HG03025 (cell line): ENCODE data around the gene CCL24.
"Not testable (repeated sequence)": the region's sequence is repeated elsewhere in the genome, so short reads cannot be mapped to it uniquely, and the experiment has no call there.

Experiments used
- ATAC-seq: cut with Tn5 transposase; IDR thresholded peaks from one replicate; pipeline ENCODE4 v1.9.1; 2021; ENCODE audit warnings: mild to moderate bottlenecking, moderate library complexity; ENCODE audit not compliant: unreplicated experiment, low FRiP score

Gene CCL24

DNA sequence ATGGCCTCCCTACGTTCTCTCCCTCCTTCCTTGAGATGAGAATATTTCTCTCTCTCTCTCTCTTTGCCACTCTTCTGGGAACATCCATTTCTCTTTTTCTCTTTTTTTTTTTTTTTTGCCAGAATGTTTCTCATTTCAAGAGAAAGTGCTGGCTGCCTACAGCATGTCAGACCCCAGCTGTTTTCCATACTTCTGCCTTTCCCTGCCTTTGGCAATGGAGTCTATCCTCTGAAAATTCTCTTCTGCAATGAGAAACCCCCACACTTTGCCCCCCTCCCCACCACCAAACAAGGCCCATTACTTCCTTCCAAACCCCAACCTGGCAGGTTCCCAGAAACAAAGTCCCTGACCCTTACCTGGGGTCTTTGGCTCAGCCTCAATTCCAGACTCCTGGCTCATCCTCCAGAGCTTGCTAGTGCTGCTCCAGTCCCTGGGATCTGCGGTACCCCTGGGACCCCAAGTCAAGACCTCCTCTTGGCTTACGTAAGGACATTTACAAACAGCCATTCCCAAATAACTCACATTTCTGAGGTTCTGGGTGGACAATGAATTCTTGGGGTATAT, 24.2 kb downstream of the CCL24 start:
- ATAC-seq: no peak

DNA sequence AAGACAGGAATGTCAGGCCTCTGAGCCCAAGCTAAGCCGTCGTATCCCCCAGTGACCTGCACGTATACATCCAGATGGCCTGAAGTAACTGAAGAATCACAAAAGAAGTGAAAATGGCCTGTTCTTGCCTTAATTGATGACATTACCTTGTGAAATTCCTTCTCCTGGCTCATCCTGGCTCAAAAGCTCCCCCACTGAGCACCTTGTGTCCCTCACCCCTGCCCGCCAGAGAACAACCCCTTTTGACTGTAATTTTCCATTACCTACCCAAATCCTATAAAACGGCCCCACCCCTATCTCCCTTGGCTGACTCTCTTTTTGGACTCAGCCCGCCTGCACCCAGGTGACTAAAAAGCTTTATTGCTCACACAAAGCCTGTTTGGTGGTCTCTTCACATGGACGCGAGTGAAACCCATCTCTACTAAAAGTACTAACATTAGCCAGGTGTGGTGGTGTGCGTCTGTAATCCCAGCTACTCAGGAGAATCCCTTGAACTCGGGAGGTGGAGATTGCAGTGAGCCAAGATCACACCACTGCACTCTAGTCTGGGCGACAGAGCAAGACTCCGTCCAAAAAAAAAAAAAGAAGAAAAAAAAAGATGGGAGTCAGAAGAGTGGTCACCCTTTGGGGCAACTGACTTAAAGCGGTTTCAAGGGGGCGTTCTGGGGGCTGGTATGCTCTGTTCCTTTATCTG, 25.3 kb downstream of the CCL24 start:
- not testable (repeated sequence) for ATAC-seq

DNA sequence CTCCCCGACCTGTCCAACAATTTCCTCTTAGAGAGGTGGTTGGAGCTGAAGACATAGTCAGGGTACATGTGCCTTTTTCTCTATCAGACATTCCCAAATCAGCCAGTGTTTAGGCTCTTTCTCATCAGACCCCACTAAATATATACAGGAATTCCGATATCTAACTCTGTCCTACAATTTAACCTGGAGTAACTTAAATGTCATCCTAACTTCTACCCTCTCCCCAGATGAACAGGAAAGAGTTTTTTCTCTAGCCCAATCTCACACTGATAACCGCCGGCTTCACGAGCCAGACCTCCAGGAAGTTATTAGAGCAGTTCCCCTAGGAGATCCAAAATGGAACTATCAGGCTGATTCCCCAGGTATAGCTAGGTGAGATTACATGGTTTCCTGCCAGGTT, 30.5 kb downstream of the CCL24 start:
- not testable (repeated sequence) for ATAC-seq

DNA sequence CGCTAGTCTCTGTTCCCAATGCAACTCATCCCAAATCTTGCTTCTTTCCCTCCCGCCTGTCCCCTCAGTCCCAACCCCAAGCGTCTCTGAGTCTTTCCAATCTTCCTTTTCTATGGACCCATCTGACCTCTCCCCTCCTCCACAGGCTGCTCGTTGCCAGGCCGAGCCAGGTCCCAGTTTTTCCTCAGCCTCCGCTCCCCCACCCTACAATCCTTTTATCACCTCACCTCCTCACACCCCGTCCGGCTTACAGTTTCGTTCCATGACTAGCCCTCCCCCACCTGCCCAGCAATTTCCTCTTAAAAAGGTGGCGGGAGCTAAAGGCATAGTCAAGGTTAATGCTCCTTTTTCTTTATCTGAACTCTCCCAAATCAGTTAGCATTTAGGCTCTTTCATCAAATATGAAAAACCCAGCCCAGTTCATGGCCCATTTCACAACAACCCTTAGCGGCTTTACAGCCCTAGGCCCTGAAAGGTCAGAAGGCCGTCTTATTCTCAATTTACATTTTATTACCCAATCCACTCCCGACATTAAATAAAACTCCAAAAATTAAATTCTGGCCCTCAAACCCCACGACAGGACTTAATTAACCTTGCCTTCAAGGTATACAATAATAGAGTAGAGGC, 32.8 kb downstream of the CCL24 start:
- ATAC-seq: not testable (repeated sequence)

DNA sequence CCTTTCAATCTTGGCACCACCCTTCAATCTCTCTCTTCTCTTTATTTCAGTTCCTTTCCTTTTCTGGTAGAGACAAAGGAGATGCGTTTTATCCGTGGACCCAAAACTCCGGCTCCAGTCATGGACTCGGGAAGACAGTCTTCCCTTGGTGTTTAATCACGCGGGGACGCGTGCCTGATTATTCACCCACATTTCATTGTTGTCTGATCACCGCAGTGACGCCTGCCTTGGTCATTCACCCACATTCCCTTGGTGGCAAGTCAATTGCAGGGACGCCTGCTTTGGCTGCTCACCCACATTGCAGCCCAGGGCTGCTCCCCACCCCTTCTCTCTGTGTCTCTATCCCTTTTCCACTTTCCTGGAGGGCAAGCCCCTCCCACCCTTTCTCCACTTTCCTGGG, 34.1 kb downstream of the CCL24 start:
- ATAC-seq: not testable (repeated sequence)

DNA sequence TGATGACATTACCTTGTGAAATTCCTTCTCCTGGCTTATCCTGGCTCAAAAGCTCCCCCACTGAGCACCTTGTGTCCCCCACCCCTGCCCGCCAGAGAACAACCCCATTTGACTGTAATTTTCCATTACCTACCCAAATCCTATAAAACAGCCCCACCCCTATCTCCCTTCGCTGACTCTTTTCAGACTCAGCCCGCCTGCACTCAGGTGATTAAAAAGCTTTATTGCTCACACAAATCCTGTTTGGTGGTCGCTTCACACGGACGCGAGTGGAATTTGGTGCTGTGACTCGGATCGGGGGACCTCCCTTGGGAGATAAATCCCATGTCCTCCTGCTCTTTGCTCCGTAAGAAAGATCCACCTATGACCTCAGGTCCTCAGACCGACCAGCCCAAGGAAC, 34.6 kb downstream of the CCL24 start:
- not testable (repeated sequence) for ATAC-seq

DNA sequence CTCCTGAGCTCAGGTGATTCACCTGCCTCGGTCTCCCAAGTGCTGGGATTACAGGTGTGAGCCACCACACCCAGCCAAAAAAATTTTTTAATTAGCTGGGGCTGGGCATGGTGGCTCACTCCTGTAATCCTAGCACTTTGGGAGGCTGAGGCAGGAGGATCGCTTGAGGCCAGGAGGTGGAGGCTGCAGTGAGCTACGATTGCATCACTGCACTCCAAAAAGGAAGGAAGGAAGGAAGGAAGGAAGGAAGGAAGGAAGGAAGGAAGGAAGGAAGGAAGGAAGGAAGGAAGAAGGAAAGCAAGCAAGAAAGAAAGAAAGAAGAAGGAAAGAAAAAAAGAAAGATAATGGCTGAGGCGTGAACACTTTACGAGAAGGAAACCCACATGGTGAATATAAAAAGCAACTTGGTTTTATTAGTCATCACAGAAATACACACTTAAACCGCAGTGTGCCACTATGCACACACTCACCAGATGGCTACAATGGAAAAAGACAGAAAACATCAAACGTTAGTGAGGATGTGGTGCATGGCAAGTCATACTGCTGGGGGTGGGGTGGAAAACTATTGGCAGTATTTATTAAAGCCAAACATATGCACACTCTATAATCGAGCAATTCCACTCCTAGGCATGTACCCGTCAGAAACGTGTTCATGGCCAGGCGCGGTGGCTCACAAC, 37.2 kb downstream of the CCL24 start:
- no peak for ATAC-seq

DNA sequence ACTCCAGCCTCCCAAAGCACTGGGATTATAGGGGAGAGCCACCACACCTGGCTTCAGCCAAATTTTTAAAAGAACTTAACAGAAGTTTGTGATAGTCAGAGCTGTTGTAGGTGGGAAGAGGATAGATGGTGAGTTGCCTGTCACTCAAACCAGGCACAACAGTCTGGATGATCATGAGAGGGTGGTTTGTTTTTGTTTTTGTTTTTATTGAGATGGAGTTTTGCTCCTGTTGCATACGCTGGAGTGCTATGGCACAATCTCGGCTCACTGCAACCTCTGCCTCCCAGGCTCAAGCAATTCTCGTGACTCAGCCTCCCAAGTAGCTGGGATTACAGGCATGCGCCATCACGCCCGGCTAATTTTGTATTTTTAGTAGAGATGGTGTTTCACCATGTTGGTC, 39.6 kb downstream of the CCL24 start:
- not testable (repeated sequence) for ATAC-seq

DNA sequence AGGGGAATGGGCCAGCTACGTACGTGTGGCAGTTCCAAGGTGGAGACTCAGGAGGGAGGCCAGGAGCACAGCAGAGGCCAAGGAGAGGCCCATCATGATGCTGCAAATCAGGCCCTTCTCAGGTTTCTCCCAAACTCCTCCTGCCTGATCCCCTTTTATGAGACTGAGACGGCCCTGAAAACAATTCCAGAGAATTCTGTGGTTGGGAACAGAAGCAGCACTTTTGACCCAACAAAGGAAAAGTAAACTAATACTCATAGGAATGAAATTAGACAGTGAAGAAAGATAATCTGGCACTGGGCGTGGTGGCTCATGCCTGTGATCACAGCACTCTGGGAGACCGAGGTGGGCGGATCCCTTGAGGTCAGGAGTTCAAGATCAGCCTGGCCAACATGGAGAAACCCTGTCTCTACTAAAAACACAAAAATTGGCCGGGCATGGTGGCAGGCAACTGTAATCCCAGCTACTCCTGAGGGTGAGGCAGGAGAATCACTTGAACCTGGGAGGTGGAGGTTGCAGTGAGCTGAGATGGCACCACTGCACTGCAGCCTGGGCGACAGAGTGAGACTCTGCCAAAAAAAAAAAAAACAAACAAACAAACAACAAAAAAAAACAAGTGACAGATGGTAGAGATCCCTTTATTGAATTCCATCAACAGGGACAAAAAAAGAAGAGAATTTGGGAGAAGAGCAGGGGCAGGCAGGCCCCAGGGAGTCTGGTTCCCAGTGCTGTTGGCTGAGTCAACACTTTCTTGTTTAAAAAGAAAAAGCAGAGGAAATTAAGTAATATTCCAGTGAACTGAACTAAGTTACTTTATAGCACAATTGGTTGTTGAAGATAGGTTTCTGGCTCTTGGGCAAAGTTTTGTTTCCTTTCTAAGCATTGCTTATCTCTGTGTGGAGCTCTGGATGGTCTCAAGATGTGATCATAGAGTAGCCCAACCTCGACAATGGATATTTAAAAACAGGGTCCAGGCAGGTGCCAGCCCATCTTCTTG, 41.2 kb downstream of the CCL24 start, which contains the start of gene CCL26:
Gene CCL26, minus strand, starts transcription at position 131 of the 997 bp plus-strand sequence. Its CDS starts 35 bp downstream, at position 96.
- ATAC-seq: no peak

DNA sequence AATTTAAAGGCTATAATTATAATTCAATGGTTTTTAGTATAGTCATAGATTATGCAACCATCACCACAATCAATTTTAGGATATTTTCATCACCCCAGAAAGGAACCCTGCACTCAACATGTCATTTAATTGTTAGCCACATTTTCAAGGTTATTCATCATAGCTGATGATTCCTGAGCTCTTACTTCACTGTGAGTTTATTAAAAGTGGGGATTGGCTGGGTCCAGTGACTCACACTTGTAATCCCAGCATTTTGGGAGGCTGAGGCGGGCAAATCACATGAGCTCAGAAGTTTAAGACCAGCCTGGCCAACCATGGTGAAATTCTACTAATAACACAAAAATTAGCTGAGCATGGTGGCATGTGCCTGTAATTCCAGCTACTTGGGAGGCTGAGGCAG, 42.4 kb downstream of the CCL24 start:
- no peak for ATAC-seq

DNA sequence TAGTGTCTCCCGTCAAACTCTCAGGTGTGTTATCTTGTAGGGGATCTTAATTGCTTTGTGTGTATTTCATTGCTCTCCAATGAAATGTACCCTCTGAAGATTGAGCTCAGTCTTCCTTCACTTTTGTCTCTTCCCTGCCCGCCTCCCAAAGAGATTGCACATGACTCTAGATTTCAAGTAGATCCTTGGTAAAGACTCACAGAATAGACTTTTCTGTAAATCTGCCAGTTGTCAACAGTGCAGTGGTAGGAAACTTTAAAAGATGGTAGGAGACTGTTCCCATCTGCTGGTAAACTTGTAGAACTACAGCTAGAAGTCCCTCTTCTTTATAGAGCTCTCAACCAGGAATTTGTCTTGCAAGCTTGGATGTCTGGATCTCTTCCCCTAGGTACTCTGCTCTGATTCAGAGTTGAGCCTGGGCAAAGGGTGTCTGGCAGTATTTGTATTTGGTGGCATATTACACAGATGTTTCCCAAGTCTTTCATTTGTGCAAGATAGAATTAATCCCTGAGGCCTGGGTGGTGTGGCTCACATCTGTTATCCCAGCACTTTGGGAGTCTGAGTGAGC, 51.2 kb downstream of the CCL24 start:
- no peak for ATAC-seq

DNA sequence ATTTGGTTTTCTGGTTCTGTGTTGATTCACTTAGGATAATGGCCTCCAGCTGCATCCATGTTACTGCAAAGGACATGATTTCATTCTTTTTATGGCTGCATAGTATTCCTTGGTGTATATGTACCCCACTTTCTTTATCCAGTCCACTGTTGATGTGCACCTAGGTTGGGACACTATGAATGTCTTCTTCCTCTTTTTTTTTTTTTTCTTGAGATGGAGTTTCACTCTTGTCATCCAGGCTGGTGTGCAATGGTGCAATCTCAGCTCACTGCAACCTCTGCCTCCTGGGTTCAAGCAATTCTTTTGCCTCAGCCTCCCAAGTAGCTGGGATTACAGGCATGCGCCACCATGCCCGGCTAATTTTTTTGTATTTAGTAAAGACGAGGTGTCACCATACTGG, 51.8 kb downstream of the CCL24 start:
- not testable (repeated sequence) for ATAC-seq
